Islet of Langerhans (tissue), 1 donor: ENCODE data around the gene RIMBP3B.
"Not testable (repeated sequence)": the region's sequence is repeated elsewhere in the genome, so short reads cannot be mapped to it uniquely, and the experiment has no call there.

ENCODE experiments used
- FAIRE-seq: peaks from one replicate; lab custom pipeline; 2011; peaks lifted over from hg19 to GRCh38; lab: Jason Lieb, UNC

The RIMBP3B gene

DNA sequence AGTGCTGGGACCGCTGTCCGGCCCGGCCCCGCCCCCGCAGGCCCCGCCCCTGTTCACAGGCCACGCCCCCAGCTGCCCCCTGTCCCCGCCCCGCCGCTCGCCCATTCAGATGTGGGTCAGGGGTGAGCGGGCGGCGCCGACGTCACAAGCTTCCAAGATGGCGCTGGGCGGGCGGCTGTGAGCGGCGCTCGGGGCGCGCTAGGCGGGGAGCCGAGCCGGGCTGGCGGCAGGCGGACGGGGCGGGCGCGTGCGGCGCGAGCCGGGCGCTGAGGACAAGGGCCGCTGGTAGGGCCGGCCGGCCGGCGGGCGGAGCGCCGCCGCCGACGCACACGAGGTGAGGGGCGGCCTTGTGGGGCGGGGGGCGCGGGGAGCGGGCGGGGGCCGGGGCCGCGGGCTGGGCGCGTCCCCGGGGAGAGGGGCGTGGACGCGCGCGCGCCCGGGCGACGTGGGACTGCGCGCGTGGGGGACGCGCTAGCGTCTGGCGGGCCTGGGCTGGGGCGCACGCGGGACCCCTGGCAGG, 33.7 kb downstream of the RIMBP3B start, which contains the start of gene HIC2:
Gene HIC2 (plus strand): TSS at position 145 of the 520 bp plus-strand sequence. CDS start 25,461 bp downstream, outside the sequence.
- FAIRE-seq = not testable (repeated sequence)

- FAIRE-seq = not testable (repeated sequence)
Measured at GRCh38 chr22:21417853-21418252, 34.3 kb downstream of the RIMBP3B start.

GRCh38 chr22:21418974-21419638, 35.6 kb downstream of the RIMBP3B start:
- not testable (repeated sequence) for FAIRE-seq

GRCh38 chr22:21420180-21420763, 36.7 kb downstream of the RIMBP3B start:
- FAIRE-seq = not testable (repeated sequence)

GRCh38 chr22:21424084-21424709, 40.6 kb downstream of the RIMBP3B start:
- FAIRE-seq = not testable (repeated sequence)

DNA sequence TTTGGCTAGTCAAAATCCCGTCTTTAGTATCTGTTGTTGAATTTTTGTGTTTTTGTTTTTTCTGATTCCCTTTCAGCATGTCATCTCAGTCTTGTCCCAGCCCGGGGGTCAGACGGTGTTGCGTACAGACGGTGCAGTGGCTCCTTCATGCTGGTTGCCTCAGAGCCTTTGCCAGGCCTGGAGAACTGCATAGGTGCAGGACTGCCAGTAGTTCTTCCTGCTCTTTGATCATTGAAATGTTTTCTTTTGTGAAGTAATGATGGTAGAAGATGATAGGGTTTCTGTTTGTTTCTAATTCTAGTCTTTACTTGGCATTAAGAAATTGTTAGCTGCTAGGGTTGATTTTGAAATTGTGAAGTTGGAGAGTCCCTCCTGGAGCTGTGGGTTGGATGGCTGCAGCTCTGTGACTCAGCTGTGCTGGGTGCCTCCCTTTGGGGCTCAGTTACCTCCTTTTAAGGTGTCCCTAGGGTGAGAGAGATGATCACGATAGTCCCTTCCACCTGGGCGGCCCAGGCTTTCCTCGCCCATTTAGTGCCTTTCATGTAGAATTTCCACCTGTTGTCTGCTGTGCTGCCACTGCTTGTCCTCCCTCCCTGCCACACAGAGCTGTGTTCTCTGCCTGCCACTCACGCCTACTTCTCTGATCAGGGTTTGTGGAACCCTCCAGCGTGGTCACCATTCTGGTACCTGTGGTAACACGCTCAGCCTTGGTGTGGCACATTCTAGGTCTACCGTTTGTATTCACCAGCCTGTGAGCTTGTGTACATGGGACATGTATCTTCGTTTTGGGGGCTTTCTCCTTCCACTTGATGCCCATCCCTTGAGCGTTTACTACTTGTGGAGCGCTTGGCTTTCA, 51.1 kb downstream of the RIMBP3B start:
- FAIRE-seq = not testable (repeated sequence)

DNA sequence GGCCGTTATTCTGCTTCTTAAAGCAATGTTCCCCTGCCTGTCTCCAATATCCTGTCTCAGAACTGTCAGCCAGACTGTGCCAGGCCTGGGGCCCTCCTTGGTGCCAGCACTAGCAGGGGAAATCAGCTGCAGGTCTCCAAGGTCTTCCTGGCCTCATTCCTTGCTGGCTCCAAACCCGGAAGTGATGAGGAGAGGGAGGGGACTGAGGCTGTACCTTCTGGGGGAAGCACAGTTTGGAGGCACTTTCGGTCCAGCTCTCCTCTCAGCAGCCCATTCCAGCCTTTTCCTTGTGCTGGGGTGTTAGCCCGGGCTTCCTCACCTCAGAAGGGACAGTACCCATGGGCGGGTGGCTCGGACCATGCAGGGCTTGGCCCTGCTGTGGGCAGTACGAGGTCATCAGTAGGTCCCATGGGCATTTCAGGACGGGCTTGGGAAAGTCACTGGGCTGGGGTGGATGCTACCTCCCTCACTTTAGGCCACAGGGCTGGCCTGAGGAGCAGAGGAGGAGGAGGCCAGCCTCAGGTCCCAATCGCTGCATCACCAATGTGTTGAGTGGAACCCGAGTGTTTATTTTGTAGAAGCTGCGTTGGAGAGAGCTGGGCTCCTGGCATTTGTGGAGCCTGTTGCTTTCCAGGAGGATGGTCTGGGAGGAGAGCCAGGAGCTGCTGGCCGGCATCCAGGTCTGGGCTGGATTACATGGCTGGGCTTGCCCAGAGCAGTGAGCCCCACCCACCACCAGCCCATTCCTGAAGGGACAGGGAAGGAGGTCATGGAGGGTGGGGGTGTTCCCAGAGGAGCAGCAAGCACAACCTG, 52.7 kb downstream of the RIMBP3B start:
- FAIRE-seq = not testable (repeated sequence)

DNA sequence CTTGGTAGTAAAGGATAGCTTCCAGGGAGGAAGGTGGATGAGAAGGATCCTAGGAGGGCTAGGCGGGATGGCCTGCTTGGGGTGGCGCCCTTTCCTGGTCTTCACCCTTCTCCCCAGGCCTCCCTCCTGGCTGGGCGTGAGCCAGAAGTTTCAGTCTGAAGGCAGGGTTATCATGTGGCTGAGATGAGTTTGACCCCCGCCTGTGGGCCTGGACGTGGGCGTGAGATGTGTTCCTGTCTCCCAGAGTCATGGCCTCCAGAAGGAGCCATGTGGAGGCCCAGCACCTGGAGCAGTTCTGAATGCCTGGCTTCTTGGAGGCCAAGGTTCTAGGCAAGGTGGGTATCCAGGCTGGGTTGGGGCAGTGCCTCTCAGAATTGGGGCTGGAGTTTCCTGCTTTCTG, 54.5 kb downstream of the RIMBP3B start:
- FAIRE-seq = not testable (repeated sequence)
